Activated CD8-positive, alpha-beta T cell treated with anti-CD3 and anti-CD28 coated beads for 36 hours (primary cell): ENCODE data around the gene MATCAP1. TPM values are rescaled to one million over a fixed set of nuclear protein-coding genes. Genes with fewer than 3 reads are reported as not detected.

Experiments
- ATAC-seq: fragments of 200-7000 bp; cut with Tn5 transposase; one replicate; pipeline ENCODE4 v1.10.0; 2021; ENCODE audit warnings: mild to moderate bottlenecking, moderate library complexity
- CTCF ChIA-PET: fragments of 350-600 bp; sonication (Branson Sonifier 250); formaldehyde crosslinking; loops from one replicate; lab custom pipeline; 2021; ENCODE audit warnings: antibody characterized with exemption; lab: Charles Lee
- POLR2A ChIA-PET: fragments of 350-600 bp; sonication (Branson Sonifier 250); formaldehyde crosslinking; loops from one replicate; lab custom pipeline; 2021; ENCODE audit warnings: antibody characterized with exemption; lab: Charles Lee
- DNase-seq: peaks from one replicate; pipeline ENCODE4 v3.0.0-alpha.2; 2020
- H3K27ac Mint-ChIP-seq: one replicate; pipeline ENCODE4 v1.8.0; 2021; ENCODE audit warnings: mild to moderate bottlenecking, mixed read lengths
- H3K27me3 Mint-ChIP-seq: one replicate; pipeline ENCODE4 v1.8.0; 2021; ENCODE audit warnings: mixed read lengths
- H3K36me3 Mint-ChIP-seq: one replicate; pipeline ENCODE4 v1.8.0; 2021; ENCODE audit warnings: low read depth, mixed read lengths
- H3K4me1 Mint-ChIP-seq: one replicate; pipeline ENCODE4 v1.8.0; 2021; ENCODE audit warnings: low read depth, mixed read lengths
- H3K4me3 Mint-ChIP-seq: one replicate; pipeline ENCODE4 v1.8.0; 2021; ENCODE audit warnings: mild to moderate bottlenecking, moderate library complexity, mixed read lengths
- H3K9me3 Mint-ChIP-seq: one replicate; pipeline ENCODE4 v1.8.0; 2021; ENCODE audit warnings: mixed read lengths
- intact Hi-C: fragments of 100-400 bp; cut with micrococcal nuclease; formaldehyde crosslinking; loops from one replicate; pipeline ENCODE4 v1.10.0; 2022
- total RNA-seq, 2 experiments: library from RNA; stranded (reverse); gene quantifications; one replicate each; pipeline ENCODE4 v1.2.3, GENCODE V29; 2021
- TF ChIP-seq, protein P1 (sequence below): fragments of 200-600 bp; IDR thresholded peaks from one replicate; pipeline ENCODE4 v1.8.0; 2022; ENCODE audit warnings: antibody characterized with exemption, mild to moderate bottlenecking

The MATCAP1 gene
- total RNA-seq, 2 experiments from 2014 or later: 49.5 to 49.9 TPM

DNA sequence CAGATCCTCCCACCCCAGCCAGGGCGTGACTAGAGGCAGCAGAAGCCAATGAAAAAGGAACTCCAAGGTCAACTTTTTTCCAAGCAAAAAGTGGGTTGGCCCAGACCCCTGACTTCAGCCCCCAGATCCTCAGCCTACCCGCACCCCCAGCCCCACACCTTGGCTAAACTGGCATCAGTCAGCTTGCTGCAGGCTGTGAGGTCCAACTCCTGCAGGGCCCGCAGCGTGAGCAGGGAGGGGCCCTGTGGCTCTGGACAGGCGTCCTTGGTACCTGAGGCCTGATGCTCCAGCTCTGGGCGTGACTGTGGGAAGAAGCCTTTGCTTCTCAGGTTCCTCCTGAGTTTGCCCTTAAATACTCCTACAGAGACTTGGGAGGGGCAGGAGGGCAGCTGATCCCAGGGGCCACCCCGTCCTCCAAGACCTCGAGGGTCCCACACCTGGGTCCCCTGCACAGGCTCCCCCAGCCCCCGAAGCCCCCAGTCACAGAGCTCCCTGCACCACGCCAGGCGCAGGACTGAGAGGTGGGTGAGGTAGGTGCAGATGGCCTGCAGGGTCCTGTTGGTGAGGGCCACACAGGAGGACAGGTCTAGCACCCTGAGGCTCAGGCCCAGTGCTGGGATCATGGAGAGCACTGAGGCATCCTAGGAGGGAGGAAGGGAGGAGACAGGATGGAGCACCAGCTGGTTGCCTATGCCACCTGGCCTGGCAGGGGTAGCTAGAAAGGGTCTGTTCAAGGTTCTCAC, 24.6 kb upstream of the MATCAP1 start:
- intact Hi-C loops: no loop called here
- Mint-ChIP-seq H3K4me1 (no peaks in the 10 kb centered on the region), H3K36me3 (peaks cover 2% of the 10 kb centered on the region), H3K27ac (no peak overlapping the region), H3K9me3 (no peaks in the 10 kb centered on the region), H3K27me3 (no peaks in the 10 kb centered on the region), H3K4me3 (no peak overlapping the region)
- no peak for DNase-seq
- ATAC-seq: no peak
- POLR2A ChIA-PET: interaction anchor here (0.7 to 3.0 kb wide), 9 partner anchors 11 to 182 kb away, joined by 3 to 10 read pairs (median 4); partner anchors contain the start of genes E2F4 and TMEM208
- TF ChIP-seq, protein P1, sequence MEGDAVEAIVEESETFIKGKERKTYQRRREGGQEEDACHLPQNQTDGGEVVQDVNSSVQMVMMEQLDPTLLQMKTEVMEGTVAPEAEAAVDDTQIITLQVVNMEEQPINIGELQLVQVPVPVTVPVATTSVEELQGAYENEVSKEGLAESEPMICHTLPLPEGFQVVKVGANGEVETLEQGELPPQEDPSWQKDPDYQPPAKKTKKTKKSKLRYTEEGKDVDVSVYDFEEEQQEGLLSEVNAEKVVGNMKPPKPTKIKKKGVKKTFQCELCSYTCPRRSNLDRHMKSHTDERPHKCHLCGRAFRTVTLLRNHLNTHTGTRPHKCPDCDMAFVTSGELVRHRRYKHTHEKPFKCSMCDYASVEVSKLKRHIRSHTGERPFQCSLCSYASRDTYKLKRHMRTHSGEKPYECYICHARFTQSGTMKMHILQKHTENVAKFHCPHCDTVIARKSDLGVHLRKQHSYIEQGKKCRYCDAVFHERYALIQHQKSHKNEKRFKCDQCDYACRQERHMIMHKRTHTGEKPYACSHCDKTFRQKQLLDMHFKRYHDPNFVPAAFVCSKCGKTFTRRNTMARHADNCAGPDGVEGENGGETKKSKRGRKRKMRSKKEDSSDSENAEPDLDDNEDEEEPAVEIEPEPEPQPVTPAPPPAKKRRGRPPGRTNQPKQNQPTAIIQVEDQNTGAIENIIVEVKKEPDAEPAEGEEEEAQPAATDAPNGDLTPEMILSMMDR: no peak
- CTCF ChIA-PET: interaction anchor here (0.7 to 1.8 kb wide), 4 partner anchors 14 to 21 kb away, joined by 3 to 5 read pairs (median 3); partner anchors contain the start of gene TMEM208

DNA sequence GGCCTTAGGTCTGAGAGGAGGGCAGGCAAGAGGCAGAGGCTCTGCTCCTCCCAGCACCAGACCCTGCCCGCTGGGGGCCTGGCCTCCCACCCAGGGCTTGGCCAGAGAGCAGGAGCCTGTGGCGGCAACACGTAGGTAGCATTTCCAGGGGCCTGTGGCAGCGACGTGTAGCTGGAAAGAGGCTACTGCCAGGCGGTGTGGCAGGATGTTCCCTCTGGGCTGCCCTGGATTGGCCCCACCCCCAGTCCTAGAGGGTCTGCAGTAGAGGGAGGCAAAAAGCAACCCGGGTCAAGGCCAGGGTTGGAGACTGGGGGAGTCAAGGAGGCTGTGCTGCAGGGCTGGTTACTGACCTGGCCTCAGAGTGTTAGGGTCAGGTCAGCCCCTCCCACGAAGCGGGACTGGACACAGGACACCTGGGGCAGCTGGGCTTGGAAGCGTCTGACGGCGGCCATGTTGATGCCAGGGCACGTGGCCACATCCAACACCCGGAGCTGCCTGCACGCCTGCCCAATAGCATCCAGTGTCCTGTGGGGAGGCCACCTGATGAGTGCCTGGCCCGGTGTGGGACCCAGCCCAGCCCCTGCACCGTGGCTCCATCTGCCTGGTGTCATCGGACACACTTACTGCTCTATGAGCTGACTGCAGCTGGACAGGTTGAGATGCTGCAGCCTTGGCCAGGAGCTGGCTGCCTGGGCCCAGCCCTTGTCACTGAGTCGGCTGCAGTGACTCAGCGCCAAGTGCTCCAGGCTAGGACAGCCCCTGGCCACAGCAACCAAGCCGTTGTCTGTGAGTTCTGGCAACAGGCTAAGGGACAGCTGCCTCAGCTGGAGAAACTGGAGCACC, 23.7 kb upstream of the MATCAP1 start:
- DNase-seq: no peak
- H3K27me3 Mint-ChIP-seq: no peaks in the 10 kb centered on the region
- H3K4me3 Mint-ChIP-seq: no peak overlapping the region
- H3K4me1 Mint-ChIP-seq: no peaks in the 10 kb centered on the region
- ATAC-seq: no peak
- ChIA-PET POLR2A (interaction anchor here (0.7 to 2.8 kb wide), 5 partner anchors 10 to 37 kb away, joined by 3 to 10 read pairs (median 4); partner anchors contain the start of gene TMEM208), CTCF (interaction anchor here (0.7 to 1.8 kb wide), 4 partner anchors 9 to 28 kb away, joined by 3 to 5 read pairs (median 4); partner anchors contain the start of gene TMEM208)
- H3K27ac Mint-ChIP-seq: no peak overlapping the region
- TF ChIP-seq, protein P1: no peak
- peaks cover 4% of the 10 kb centered on the region for H3K36me3 Mint-ChIP-seq
- H3K9me3 Mint-ChIP-seq: no peaks in the 10 kb centered on the region
- intact Hi-C loops: no loop called here

DNA sequence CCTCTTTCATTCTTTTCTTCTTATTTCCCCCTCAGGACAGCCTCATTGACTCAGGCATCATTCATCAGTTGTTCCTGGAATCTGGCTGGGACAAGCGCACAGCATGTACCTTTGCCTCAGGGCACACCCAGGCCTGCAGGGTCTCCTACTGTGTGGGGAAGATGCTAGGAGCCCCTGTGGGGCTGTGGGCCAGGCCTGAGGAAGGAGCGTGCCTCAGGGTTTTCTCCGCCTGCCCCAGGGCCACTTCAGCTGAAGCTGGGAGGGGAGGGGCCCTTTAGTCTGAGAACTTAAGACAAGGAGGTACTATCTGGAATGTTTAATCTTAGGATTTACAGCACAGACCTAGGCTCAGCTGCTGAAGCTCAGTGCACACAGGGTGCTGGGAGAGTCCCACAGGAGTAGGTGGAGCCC, 23.1 kb upstream of the MATCAP1 start:
- ChIA-PET CTCF (interaction anchor here (1.2 to 1.8 kb wide), 3 partner anchors 8 to 28 kb away, joined by 3 to 5 read pairs (median 4); partner anchors contain the start of gene TMEM208), POLR2A (interaction anchor here (0.6 to 2.8 kb wide), 6 partner anchors 9 to 411 kb away, joined by 3 to 10 read pairs (median 3); partner anchors contain the start of gene TMEM208)
- peaks cover 7% of the 10 kb centered on the region for H3K36me3 Mint-ChIP-seq
- H3K4me3 Mint-ChIP-seq: no peak overlapping the region
- ATAC-seq (no peak), DNase-seq (no peak)
- H3K9me3 Mint-ChIP-seq: no peaks in the 10 kb centered on the region
- H3K27ac Mint-ChIP-seq: no peak overlapping the region
- H3K4me1 Mint-ChIP-seq: no peaks in the 10 kb centered on the region
- TF ChIP-seq, protein P1: no peak
- H3K27me3 Mint-ChIP-seq: no peaks in the 10 kb centered on the region
- intact Hi-C loops: no loop called here

DNA sequence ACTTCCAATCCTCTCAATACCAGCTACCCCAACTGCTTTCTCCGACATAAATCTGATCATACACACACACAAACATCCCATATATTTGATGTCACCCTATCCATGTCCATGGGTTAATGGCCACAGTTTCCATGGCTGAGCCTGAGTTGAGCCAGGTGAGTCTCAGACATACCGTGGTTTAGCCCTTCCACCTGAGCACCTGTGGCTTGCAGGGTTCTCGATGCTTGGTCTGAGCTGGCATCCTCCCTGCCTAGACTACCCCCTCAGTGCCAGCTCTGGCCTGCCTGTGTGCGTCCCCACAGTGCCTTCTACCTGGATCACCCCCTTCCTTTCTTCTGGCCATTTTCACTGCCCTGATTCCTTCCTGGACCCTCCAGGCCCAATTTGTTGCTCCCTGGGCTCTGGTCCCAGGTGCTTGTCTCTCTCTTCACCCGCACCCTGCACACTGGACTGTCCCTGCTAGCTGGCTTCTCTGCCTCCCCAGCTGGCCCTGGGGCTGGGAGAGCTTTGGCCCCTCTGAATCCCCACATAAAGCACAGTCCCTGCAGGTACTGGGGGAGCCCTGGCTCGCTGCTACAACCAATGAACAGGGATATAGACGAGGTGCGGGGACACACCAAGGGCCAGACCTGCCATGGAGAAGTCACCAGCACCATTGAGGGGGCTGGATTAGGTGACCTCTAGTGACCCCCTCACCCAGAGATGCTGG, 22.5 kb upstream of the MATCAP1 start:
- ChIA-PET POLR2A (interaction anchor here (0.6 to 2.8 kb wide), 6 partner anchors 8 to 412 kb away, joined by 3 to 10 read pairs (median 3); partner anchors contain the start of gene TMEM208), CTCF (interaction anchor here (1.2 to 1.8 kb wide), 3 partner anchors 8 to 27 kb away, joined by 3 to 5 read pairs (median 4); partner anchors contain the start of gene TMEM208)
- no peaks in the 10 kb centered on the region for H3K27me3 Mint-ChIP-seq
- peaks cover 7% of the 10 kb centered on the region for H3K36me3 Mint-ChIP-seq
- no peaks in the 10 kb centered on the region for H3K4me1 Mint-ChIP-seq
- ATAC-seq (no peak), DNase-seq (no peak)
- H3K9me3 Mint-ChIP-seq: no peaks in the 10 kb centered on the region
- no peak overlapping the region for H3K4me3 Mint-ChIP-seq
- intact Hi-C loops: no loop called here
- peak overlapping the region; percentile 41 for H3K27ac Mint-ChIP-seq
- TF ChIP-seq, protein P1: no peak
